ENCODE results near the gene MED29. TPM values are rescaled to one million over a fixed set of nuclear protein-coding genes. Genes with fewer than 3 reads are reported as not detected.

Gene MED29
- total RNA-seq, 1 donor from 2014 or later: 37.8 TPM

- no peak overlapping the region for H3K27ac ChIP-seq
- H3K27me3 ChIP-seq: no peaks in the 10 kb centered on the region
- intact Hi-C loops (cut with DNase I): no loop called here
- DNase-seq (ENCODE audit: extremely low spot score in 2 of 2): no peak
- H3K9me3 ChIP-seq: no peaks in the 10 kb centered on the region
- H3K4me3 ChIP-seq: no peak overlapping the region
- no peaks in the 10 kb centered on the region for H3K4me1 ChIP-seq
- H3K36me3 ChIP-seq: peaks cover 4 to 85% of the 10 kb centered on the region in 2 donors
- no peak for TF ChIP-seq POLR2A (IDR thresholded peaks at IDR 0.05)
- TF ChIP-seq POLR2AphosphoS5 (IDR thresholded peaks at IDR 0.05; ENCODE audit: insufficient read depth in 1 of 2, low read depth in 1 of 2): no peak
- TF ChIP-seq CTCF (IDR thresholded peaks at IDR 0.05): no peak
Observed at GRCh38 chr19:39381910-39382611, 9.1 kb upstream of the MED29 start.

GRCh38 chr19:39382991-39383828, 8.0 kb upstream of the MED29 start:
- Histone ChIP-seq H3K27me3 (no peaks in the 10 kb centered on the region), H3K4me3 (no peak overlapping the region), H3K4me1 (no peaks in the 10 kb centered on the region), H3K27ac (no peak overlapping the region), H3K9me3 (no peaks in the 10 kb centered on the region), H3K36me3 (peaks cover 0 to 85% of the 10 kb centered on the region in 2 donors)
- TF ChIP-seq POLR2AphosphoS5 (IDR thresholded peaks at IDR 0.05; ENCODE audit: insufficient read depth in 1 of 2, low read depth in 1 of 2) (no peak), POLR2A (IDR thresholded peaks at IDR 0.05) (no peak), CTCF (IDR thresholded peaks at IDR 0.05) (no peak)
- intact Hi-C loops (cut with DNase I): no loop called here
- no peak for DNase-seq (ENCODE audit: extremely low spot score in 2 of 2)

- no peak for TF ChIP-seq POLR2A (IDR thresholded peaks at IDR 0.05)
- no peak for TF ChIP-seq CTCF (IDR thresholded peaks at IDR 0.05)
- TF ChIP-seq POLR2AphosphoS5 (IDR thresholded peaks at IDR 0.05; ENCODE audit: insufficient read depth in 1 of 2, low read depth in 1 of 2): no peak
- no peaks in the 10 kb centered on the region for H3K27me3 ChIP-seq
- peaks cover 0 to 77% of the 10 kb centered on the region in 2 donors for H3K36me3 ChIP-seq
- H3K4me3 ChIP-seq: no peak overlapping the region
- no peaks in the 10 kb centered on the region for H3K9me3 ChIP-seq
- intact Hi-C loops (cut with DNase I): no loop called here
- H3K27ac ChIP-seq: no peak overlapping the region
- DNase-seq (ENCODE audit: extremely low spot score in 2 of 2): no peak
- peaks cover 8% of the 10 kb centered on the region for H3K4me1 ChIP-seq
Observed at GRCh38 chr19:39384839-39385568, 6.2 kb upstream of the MED29 start.

- DNase-seq (ENCODE audit: extremely low spot score in 2 of 2): no peak
- H3K9me3 ChIP-seq: no peaks in the 10 kb centered on the region
- H3K4me3 ChIP-seq: no peak overlapping the region
- no peak overlapping the region for H3K27ac ChIP-seq
- intact Hi-C loops (cut with DNase I): no loop called here
- no peaks in the 10 kb centered on the region for H3K27me3 ChIP-seq
- H3K4me1 ChIP-seq: peaks cover 14% of the 10 kb centered on the region
- peaks cover 0 to 69% of the 10 kb centered on the region in 2 donors for H3K36me3 ChIP-seq
- TF ChIP-seq CTCF (IDR thresholded peaks at IDR 0.05): no peak
Observed at GRCh38 chr19:39385629-39386411, 5.4 kb upstream of the MED29 start.
